ENCODE data around the gene SLC39A2. TPM values are rescaled to one million over a fixed set of nuclear protein-coding genes. Genes with fewer than 3 reads are reported as not detected.

The SLC39A2 gene
- total and polyA plus RNA-seq, 9 of the 15 experiments (the other 6 are each of a cell fraction or from before 2014, with no cell fraction given) = 0.06 to 0.09 TPM; not detected in 7

- TF ChIP-seq ZNF655 (CRISPR knock-in tag; IDR thresholded peaks at IDR 0.05) = no peak
- no peak for TF ChIP-seq RBM17 (IDR thresholded peaks at IDR 0.05; ENCODE audit: borderline replicate concordance, low read depth, low read length)
- TF ChIP-seq IRF1 (CRISPR knock-in tag; IDR thresholded peaks at IDR 0.05; ENCODE audit: borderline replicate concordance) = no peak
- TF ChIP-seq ZSCAN29 (IDR thresholded peaks at IDR 0.05) = no peak; the same call in 1 of the 2 replicates
- no peak for TF ChIP-seq ZHX1 (conservative IDR thresholded peaks at IDR 0.05; ENCODE audit: low read length)
- no peak for TF ChIP-seq THRB (CRISPR knock-in tag; conservative IDR thresholded peaks at IDR 0.05)
- TF ChIP-seq CTCF (IDR thresholded peaks at IDR 0.05 in 2 of 3, conservative IDR thresholded peaks at IDR 0.05 in 1 of 3; ENCODE audit: insufficient read depth in 2 of 3, low read depth in 1 of 3, low read length in 3 of 3) = peak; percentile 54 to 62 (median 59)
- TF ChIP-seq DACH1 (IDR thresholded peaks at IDR 0.05; ENCODE audit: partially characterized antibody) = no peak
- no peak for TF ChIP-seq IFI16 (CRISPR knock-in tag; IDR thresholded peaks at IDR 0.05)
- TF ChIP-seq ILK (tag; IDR thresholded peaks at IDR 0.05; ENCODE audit: borderline replicate concordance, low read depth) = no peak
- no peak for TF ChIP-seq KDM2B (CRISPR knock-in tag; IDR thresholded peaks at IDR 0.05)
- TF ChIP-seq ZNF76 (CRISPR knock-in tag; IDR thresholded peaks at IDR 0.05; ENCODE audit: borderline replicate concordance) = no peak
- TF ChIP-seq ZNF830 (CRISPR knock-in tag; IDR thresholded peaks at IDR 0.05) = no peak
- no peak for TF ChIP-seq SMAD3 (CRISPR knock-in tag; conservative IDR thresholded peaks at IDR 0.05)
- TF ChIP-seq ATF1 (CRISPR knock-in tag; IDR thresholded peaks at IDR 0.05) = no peak
- peak; percentile 69 for TF ChIP-seq ATF1 (tag; IDR thresholded peaks at IDR 0.05)
- no peak for TF ChIP-seq PTTG1 (tag; IDR thresholded peaks at IDR 0.05; ENCODE audit: low read depth)
- no peak for TF ChIP-seq HDAC3 (IDR thresholded peaks at IDR 0.05; ENCODE audit: borderline replicate concordance, partially characterized antibody)
- TF ChIP-seq MED1 (CRISPR knock-in tag; IDR thresholded peaks at IDR 0.05; ENCODE audit: borderline replicate concordance) = no peak
- no peak for TF ChIP-seq ZKSCAN3 (CRISPR knock-in tag; IDR thresholded peaks at IDR 0.05)
- 0 out of 4 replicates have a peak, but pooled peaks of 1 of the 2 experiments have one; percentile 37 for TF ChIP-seq HDAC1 (IDR thresholded peaks at IDR 0.05)
Measured at GRCh38 chr14:20989787-20990600, 9.1 kb upstream of the SLC39A2 start, which contains the start of gene METTL17 (continued).

Measured in K562 (cell line).